Liver (tissue), 9 donors: Measurements from ENCODE around the gene IRX3. TPM values are rescaled to one million over a fixed set of nuclear protein-coding genes. Genes with fewer than 3 reads are reported as not detected.

Experiments used
- DNase-seq: peaks from one replicate; pipeline ENCODE4 v3.0.0-alpha.2; 2017; ENCODE audit warnings: low spot score
- H3K27ac ChIP-seq, 2 donors: one replicate each; pipeline ENCODE4 v1.7.0; 2013; ENCODE audit warnings: inconsistent platforms in 2 of 2, low read length in 2 of 2, control low read depth in 1 of 2, low read depth in 1 of 2, mild to moderate bottlenecking in 1 of 2
- H3K27me3 ChIP-seq, 4 donors: one replicate each; pipeline versions ENCODE4 v1.6.1 to v1.7.0; 2013; ENCODE audit warnings: low read length in 3 of 4, inconsistent platforms in 1 of 4, mild to moderate bottlenecking in 1 of 4, moderate library complexity in 1 of 4; ENCODE audit not compliant: control insufficient read depth in 4 of 4, insufficient read depth in 4 of 4
- H3K36me3 ChIP-seq, 4 donors: one replicate each; pipeline versions ENCODE4 v1.6.1 to v1.7.0; 2013; ENCODE audit warnings: low read length in 3 of 4, mild to moderate bottlenecking in 3 of 4, low read depth in 1 of 4, moderate library complexity in 1 of 4; ENCODE audit not compliant: control insufficient read depth in 4 of 4, insufficient read depth in 3 of 4
- H3K4me1 ChIP-seq, 4 donors: one replicate each; pipeline versions ENCODE4 v1.6.1 to v1.7.0; 2013; ENCODE audit warnings: low read length in 3 of 4, mild to moderate bottlenecking in 3 of 4, moderate library complexity in 1 of 4; ENCODE audit not compliant: control insufficient read depth in 4 of 4, insufficient read depth in 4 of 4
- H3K4me3 ChIP-seq, 3 donors: one replicate each; pipeline versions ENCODE4 v1.6.1 to v1.7.0; 2013; ENCODE audit warnings: low read length in 3 of 3, control low read depth in 1 of 3, low read depth in 1 of 3, mild to moderate bottlenecking in 1 of 3
- H3K9ac ChIP-seq, 2 donors: one replicate each; pipeline ENCODE4 v1.7.0; 2013; ENCODE audit warnings: low read length in 2 of 2, mild to moderate bottlenecking in 2 of 2, moderate library complexity in 2 of 2, control low read depth in 1 of 2, low read depth in 1 of 2
- H3K9me3 ChIP-seq, 4 donors: one replicate each; pipeline versions ENCODE4 v1.6.1 to v1.7.0; 2013; ENCODE audit warnings: low read length in 3 of 4; ENCODE audit not compliant: control insufficient read depth in 4 of 4
- EGR1 ChIP-seq, 2 donors: IDR thresholded peaks; 2 replicates each; pipeline ENCODE4 v1.6.1; 2016 to 2018; ENCODE audit warnings: antibody characterized with exemption in 2 of 2, low read depth in 2 of 2
- FOXA1 ChIP-seq: IDR thresholded peaks from 2 replicates; pipeline ENCODE4 v1.6.1; 2016; ENCODE audit warnings: antibody characterized with exemption
- FOXA2 ChIP-seq: IDR thresholded peaks from 2 replicates; pipeline ENCODE4 v1.6.1; 2016; ENCODE audit warnings: antibody characterized with exemption
- GABPA ChIP-seq, 2 donors: IDR thresholded peaks in 1 of 2; conservative IDR thresholded peaks in 1 of 2; 2 replicates each; pipeline ENCODE4 v1.6.1; 2016; ENCODE audit warnings: antibody characterized with exemption in 2 of 2, mild to moderate bottlenecking in 1 of 2, moderate library complexity in 1 of 2
- HNF4G ChIP-seq: IDR thresholded peaks from 2 replicates; pipeline ENCODE4 v1.6.1; 2016; ENCODE audit warnings: antibody characterized with exemption
- JUND ChIP-seq, 2 donors: IDR thresholded peaks; 2 replicates each; pipeline ENCODE4 v1.6.1; 2016; ENCODE audit warnings: antibody characterized with exemption in 2 of 2
- NR2F2 ChIP-seq: IDR thresholded peaks from 2 replicates; pipeline ENCODE4 v1.6.1; 2016; ENCODE audit warnings: antibody characterized with exemption
- RAD21 ChIP-seq, 2 donors: IDR thresholded peaks; 2 replicates each; pipeline ENCODE4 v1.6.1; 2016; ENCODE audit warnings: antibody characterized with exemption in 2 of 2, mild to moderate bottlenecking in 2 of 2
- RXRA ChIP-seq, 2 donors: IDR thresholded peaks; 2 replicates each; pipeline ENCODE4 v1.6.1; 2017 to 2018; ENCODE audit warnings: antibody characterized with exemption in 2 of 2, mild to moderate bottlenecking in 1 of 2
- SP1 ChIP-seq: IDR thresholded peaks from 2 replicates; pipeline ENCODE4 v1.6.1; 2018; ENCODE audit warnings: antibody characterized with exemption, mild to moderate bottlenecking
- TAF1 ChIP-seq: conservative IDR thresholded peaks from 2 replicates; pipeline ENCODE4 v1.6.1; 2016; ENCODE audit warnings: antibody characterized with exemption, mild to moderate bottlenecking
- YY1 ChIP-seq: IDR thresholded peaks from 2 replicates; pipeline ENCODE4 v1.6.1; 2016; ENCODE audit warnings: antibody characterized with exemption, mild to moderate bottlenecking
- WGBS: extraction: QIAGEN DNeasy Blood & Tissue Kit; methylation state at CpG from one replicate; pipeline ENCODE4 v1.1.7; 2013; 5-methylcytosine and 5-hydroxymethylcytosine counted together
- polyA plus RNA-seq, 2 donors: library from polyadenylated mRNA; stranded (reverse) in 1 of 2; unstranded in 1 of 2; fragments of 200-250 nt in 1 of 2; fragments of >200 nt in 1 of 2; fragmentation: Nextera tagmentation in 1 of 2; extraction: Ambion mirVana in 1 of 2; gene quantifications; one replicate each; pipeline versions ENCODE4 v1.2.1 to v1.2.3, GENCODE V29; 2013 to 2015
- total RNA-seq, 2 donors: library from RNA; depleted of rRNA; stranded (reverse); fragments of >200 nt; gene quantifications; one replicate each; pipeline ENCODE4 v1.2.3, GENCODE V29; 2014
- TF ChIP-seq, protein P1 (sequence below): IDR thresholded peaks from 2 replicates; pipeline ENCODE4 v1.6.1; 2016; ENCODE audit warnings: antibody characterized with exemption
- TF ChIP-seq, protein P2 (sequence below): IDR thresholded peaks from 2 replicates; pipeline ENCODE4 v1.6.1; 2016; ENCODE audit warnings: antibody characterized with exemption, mild to moderate bottlenecking
- TF ChIP-seq, protein P3 (sequence below): fragments of 150-350 bp; IDR thresholded peaks from 2 replicates; pipeline ENCODE4 v1.5.1; 2017; ENCODE audit warnings: improper control_type of control experiment, low read depth, low read length; ENCODE audit not compliant: missing input control
- TF ChIP-seq, protein P4 (sequence below): IDR thresholded peaks from 2 replicates; pipeline ENCODE4 v1.6.1; 2016; ENCODE audit warnings: antibody characterized with exemption
- donor health status: healthy.
- donor health status: healthy.
- donor health status: healthy.
- donor health status: healthy.
- donor health status: healthy.

Gene IRX3
- total and polyA plus RNA-seq, 4 donors: 0.53 to 0.59 TPM; not detected in 2

DNA sequence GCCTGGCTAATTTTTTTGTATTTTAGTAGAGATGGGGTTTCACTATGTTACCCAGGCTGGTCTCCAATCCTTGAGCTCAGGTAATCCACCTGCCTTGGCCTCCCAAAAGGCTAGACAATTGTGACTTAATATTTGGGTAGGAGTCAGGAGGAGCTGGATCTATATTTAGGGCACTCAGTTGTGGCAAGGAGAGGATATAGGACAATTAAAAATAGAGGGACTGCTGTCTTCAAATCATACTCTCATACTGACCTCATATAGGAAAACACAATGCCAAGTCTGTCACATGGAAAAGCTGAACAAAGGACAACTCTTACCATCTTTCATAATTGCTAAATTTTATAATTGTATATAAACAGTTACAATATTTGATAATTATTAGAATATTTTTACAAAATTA is 17.1 kb downstream of the IRX3 start:
- TF ChIP-seq TAF1: no peak
- TF ChIP-seq YY1: no peak
- TF ChIP-seq HNF4G: no peak
- TF ChIP-seq SP1: no peak
- no peak for TF ChIP-seq FOXA1
- no peak for TF ChIP-seq RAD21 (IDR thresholded peaks at IDR 0.05)
- no peak for TF ChIP-seq NR2F2
- no peak for TF ChIP-seq JUND (IDR thresholded peaks at IDR 0.05)
- no peak for TF ChIP-seq FOXA2
- TF ChIP-seq, protein P1, sequence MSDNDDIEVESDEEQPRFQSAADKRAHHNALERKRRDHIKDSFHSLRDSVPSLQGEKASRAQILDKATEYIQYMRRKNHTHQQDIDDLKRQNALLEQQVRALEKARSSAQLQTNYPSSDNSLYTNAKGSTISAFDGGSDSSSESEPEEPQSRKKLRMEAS: no peak
- TF ChIP-seq, protein P2, sequence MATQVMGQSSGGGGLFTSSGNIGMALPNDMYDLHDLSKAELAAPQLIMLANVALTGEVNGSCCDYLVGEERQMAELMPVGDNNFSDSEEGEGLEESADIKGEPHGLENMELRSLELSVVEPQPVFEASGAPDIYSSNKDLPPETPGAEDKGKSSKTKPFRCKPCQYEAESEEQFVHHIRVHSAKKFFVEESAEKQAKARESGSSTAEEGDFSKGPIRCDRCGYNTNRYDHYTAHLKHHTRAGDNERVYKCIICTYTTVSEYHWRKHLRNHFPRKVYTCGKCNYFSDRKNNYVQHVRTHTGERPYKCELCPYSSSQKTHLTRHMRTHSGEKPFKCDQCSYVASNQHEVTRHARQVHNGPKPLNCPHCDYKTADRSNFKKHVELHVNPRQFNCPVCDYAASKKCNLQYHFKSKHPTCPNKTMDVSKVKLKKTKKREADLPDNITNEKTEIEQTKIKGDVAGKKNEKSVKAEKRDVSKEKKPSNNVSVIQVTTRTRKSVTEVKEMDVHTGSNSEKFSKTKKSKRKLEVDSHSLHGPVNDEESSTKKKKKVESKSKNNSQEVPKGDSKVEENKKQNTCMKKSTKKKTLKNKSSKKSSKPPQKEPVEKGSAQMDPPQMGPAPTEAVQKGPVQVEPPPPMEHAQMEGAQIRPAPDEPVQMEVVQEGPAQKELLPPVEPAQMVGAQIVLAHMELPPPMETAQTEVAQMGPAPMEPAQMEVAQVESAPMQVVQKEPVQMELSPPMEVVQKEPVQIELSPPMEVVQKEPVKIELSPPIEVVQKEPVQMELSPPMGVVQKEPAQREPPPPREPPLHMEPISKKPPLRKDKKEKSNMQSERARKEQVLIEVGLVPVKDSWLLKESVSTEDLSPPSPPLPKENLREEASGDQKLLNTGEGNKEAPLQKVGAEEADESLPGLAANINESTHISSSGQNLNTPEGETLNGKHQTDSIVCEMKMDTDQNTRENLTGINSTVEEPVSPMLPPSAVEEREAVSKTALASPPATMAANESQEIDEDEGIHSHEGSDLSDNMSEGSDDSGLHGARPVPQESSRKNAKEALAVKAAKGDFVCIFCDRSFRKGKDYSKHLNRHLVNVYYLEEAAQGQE: no peak
- TF ChIP-seq RXRA (IDR thresholded peaks at IDR 0.05): no peak
- TF ChIP-seq GABPA (IDR thresholded peaks at IDR 0.05 in 1 of 2, conservative IDR thresholded peaks at IDR 0.05 in 1 of 2): no peak
- TF ChIP-seq EGR1 (IDR thresholded peaks at IDR 0.05; ENCODE audit: low read depth in 2 of 2): no peak
- TF ChIP-seq, protein P3, sequence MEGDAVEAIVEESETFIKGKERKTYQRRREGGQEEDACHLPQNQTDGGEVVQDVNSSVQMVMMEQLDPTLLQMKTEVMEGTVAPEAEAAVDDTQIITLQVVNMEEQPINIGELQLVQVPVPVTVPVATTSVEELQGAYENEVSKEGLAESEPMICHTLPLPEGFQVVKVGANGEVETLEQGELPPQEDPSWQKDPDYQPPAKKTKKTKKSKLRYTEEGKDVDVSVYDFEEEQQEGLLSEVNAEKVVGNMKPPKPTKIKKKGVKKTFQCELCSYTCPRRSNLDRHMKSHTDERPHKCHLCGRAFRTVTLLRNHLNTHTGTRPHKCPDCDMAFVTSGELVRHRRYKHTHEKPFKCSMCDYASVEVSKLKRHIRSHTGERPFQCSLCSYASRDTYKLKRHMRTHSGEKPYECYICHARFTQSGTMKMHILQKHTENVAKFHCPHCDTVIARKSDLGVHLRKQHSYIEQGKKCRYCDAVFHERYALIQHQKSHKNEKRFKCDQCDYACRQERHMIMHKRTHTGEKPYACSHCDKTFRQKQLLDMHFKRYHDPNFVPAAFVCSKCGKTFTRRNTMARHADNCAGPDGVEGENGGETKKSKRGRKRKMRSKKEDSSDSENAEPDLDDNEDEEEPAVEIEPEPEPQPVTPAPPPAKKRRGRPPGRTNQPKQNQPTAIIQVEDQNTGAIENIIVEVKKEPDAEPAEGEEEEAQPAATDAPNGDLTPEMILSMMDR: no peak
- no peak for DNase-seq
- Histone ChIP-seq H3K27ac (no peak overlapping the region), H3K4me1 (peaks cover 3 to 26% (median 22%) of the 10 kb centered on the region in 4 donors), H3K4me3 (no peak overlapping the region), H3K9me3 (no peaks in the 10 kb centered on the region), H3K27me3 (no peaks in the 10 kb centered on the region), H3K9ac (no peak overlapping the region), H3K36me3 (no peaks in the 10 kb centered on the region)

DNA sequence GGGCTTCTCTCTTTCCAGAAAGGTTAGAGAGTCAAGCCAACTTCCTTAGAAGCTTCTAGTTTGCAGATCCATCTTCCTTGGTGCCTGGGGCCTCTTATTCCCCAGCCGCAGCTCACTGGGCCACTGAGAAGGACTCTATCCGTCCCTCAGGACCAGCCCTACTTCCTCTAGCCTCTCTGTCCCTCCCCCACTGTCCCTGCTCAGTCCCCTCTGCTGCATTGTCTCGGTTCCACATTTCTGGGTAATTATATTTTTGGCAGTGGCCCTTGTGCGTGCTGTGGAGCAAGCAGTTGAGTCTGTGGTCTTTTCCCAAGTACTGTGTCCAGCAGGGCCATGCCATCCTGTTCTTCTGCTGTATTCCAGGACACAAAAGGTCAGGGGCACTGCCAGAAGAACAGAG is 17.8 kb downstream of the IRX3 start:
- no peaks in the 10 kb centered on the region for H3K36me3 ChIP-seq
- H3K9ac ChIP-seq: no peak overlapping the region
- WGBS: 74% methylated on average over 4 of the region's 4 CpGs
- H3K9me3 ChIP-seq: no peaks in the 10 kb centered on the region
- no peak overlapping the region for H3K4me3 ChIP-seq
- H3K27ac ChIP-seq: no peak overlapping the region
- no peaks in the 10 kb centered on the region for H3K27me3 ChIP-seq
- H3K4me1 ChIP-seq: peaks cover 3 to 26% (median 22%) of the 10 kb centered on the region in 4 donors
- TF ChIP-seq RXRA (IDR thresholded peaks at IDR 0.05): no peak
- DNase-seq: no peak

DNA sequence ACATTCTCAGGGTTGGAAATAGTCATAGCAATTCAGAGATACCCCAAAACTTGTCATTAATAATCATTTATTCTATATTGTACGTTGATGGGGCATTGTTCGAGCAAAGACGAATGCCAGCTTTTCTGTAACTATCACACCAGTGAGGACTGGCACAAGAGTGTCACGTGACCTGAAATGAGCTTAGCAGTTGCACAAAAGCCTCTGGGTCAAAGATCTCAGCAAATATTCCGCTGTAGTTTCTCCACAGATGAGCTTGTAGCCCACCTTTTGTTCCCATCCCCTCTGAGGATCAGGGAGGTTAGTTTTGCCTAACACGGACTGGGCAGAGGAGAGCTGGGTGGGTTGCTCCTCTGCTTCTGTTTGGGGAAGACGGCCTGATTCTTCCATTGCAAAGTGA is 18.2 kb downstream of the IRX3 start:
- 45% methylated on average over 7 of the region's 7 CpGs for WGBS
- Histone ChIP-seq H3K4me1 (peaks cover 3 to 26% (median 22%) of the 10 kb centered on the region in 4 donors), H3K4me3 (no peak overlapping the region), H3K36me3 (no peaks in the 10 kb centered on the region), H3K27me3 (no peaks in the 10 kb centered on the region), H3K9ac (no peak overlapping the region), H3K9me3 (no peaks in the 10 kb centered on the region), H3K27ac (no peak overlapping the region)
- DNase-seq: no peak
- TF ChIP-seq TAF1: no peak
- TF ChIP-seq SP1: peak; percentile 43
- TF ChIP-seq FOXA2: no peak
- TF ChIP-seq, protein P1: peak; percentile 32
- no peak for TF ChIP-seq JUND (IDR thresholded peaks at IDR 0.05)
- TF ChIP-seq, protein P3: no peak
- TF ChIP-seq GABPA (IDR thresholded peaks at IDR 0.05 in 1 of 2, conservative IDR thresholded peaks at IDR 0.05 in 1 of 2): no peak
- TF ChIP-seq HNF4G: peak; percentile 8
- no peak for TF ChIP-seq NR2F2
- TF ChIP-seq YY1: no peak
- peak; percentile 9 to 23 for TF ChIP-seq RAD21 (IDR thresholded peaks at IDR 0.05)
- peak; percentile 32 to 80 for TF ChIP-seq RXRA (IDR thresholded peaks at IDR 0.05)
- TF ChIP-seq EGR1 (IDR thresholded peaks at IDR 0.05; ENCODE audit: low read depth in 2 of 2): no peak
- TF ChIP-seq, protein P4, sequence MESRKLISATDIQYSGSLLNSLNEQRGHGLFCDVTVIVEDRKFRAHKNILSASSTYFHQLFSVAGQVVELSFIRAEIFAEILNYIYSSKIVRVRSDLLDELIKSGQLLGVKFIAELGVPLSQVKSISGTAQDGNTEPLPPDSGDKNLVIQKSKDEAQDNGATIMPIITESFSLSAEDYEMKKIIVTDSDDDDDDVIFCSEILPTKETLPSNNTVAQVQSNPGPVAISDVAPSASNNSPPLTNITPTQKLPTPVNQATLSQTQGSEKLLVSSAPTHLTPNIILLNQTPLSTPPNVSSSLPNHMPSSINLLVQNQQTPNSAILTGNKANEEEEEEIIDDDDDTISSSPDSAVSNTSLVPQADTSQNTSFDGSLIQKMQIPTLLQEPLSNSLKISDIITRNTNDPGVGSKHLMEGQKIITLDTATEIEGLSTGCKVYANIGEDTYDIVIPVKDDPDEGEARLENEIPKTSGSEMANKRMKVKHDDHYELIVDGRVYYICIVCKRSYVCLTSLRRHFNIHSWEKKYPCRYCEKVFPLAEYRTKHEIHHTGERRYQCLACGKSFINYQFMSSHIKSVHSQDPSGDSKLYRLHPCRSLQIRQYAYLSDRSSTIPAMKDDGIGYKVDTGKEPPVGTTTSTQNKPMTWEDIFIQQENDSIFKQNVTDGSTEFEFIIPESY: peak; percentile 27
